HepG2 (cell line): ENCODE data around the gene FAM76A. TPM values are rescaled to one million over a fixed set of nuclear protein-coding genes. Genes with fewer than 3 reads are reported as not detected.
A peak's percentile ranks its signal among the peaks of the same experiment; 100 is the strongest.

Source experiments
- ETV5 ChIP-seq: IDR thresholded peaks from 2 replicates; pipeline ENCODE4 v1.6.1; 2018; ENCODE audit warnings: missing biosample characterization, missing genetic modification reagents, inconsistent platforms, borderline replicate concordance
- GABPB1 ChIP-seq: IDR thresholded peaks from 2 replicates; pipeline ENCODE4 v1.6.1; 2016; ENCODE audit warnings: mild to moderate bottlenecking, missing genetic modification reagents, moderate library complexity, missing compliant biosample characterization
- GFI1 ChIP-seq: sonication (generic); formaldehyde crosslinking; IDR thresholded peaks from 2 replicates; pipeline ENCODE4 v1.5.0; 2020; ENCODE audit warnings: missing genetic modification reagents, mild to moderate bottlenecking, borderline replicate concordance
- HDAC6 ChIP-seq: fragments of 200-600 bp; sonication (generic); IDR thresholded peaks from 2 replicates; pipeline ENCODE4 v1.7.0; 2017; ENCODE audit warnings: mild to moderate bottlenecking, antibody characterized with exemption, low read length, low read depth
- MEIS2 ChIP-seq: sonication (generic); formaldehyde crosslinking; IDR thresholded peaks from 2 replicates; pipeline ENCODE4 v1.9.0; 2021; ENCODE audit warnings: mild to moderate bottlenecking, missing genetic modification reagents
- MIER3 ChIP-seq: IDR thresholded peaks from 2 replicates; pipeline ENCODE4 v1.6.1; 2016; ENCODE audit warnings: missing compliant biosample characterization, borderline replicate concordance
- MZF1 ChIP-seq: sonication (generic); formaldehyde crosslinking; IDR thresholded peaks from 2 replicates; pipeline ENCODE4 v1.8.1; 2023; ENCODE audit warnings: mild to moderate bottlenecking, missing genetic modification reagents, borderline replicate concordance
- NR2F1 ChIP-seq, 2 experiments: fragments of 450-650 bp in 1 of 2; formaldehyde crosslinking in 1 of 2; IDR thresholded peaks; 2 replicates each; pipeline versions ENCODE4 v1.5.0 to v1.6.1; 2016 to 2020; ENCODE audit warnings: mild to moderate bottlenecking in 1 of 2, missing compliant biosample characterization in 1 of 2, missing genetic modification reagents in 1 of 2, moderate library complexity in 1 of 2
- TMF1 ChIP-seq: sonication (generic); formaldehyde crosslinking; IDR thresholded peaks from 2 replicates; pipeline ENCODE4 v1.8.1; 2022; ENCODE audit warnings: low read depth, missing genetic modification reagents
- ZFP62 ChIP-seq: sonication (generic); formaldehyde crosslinking; IDR thresholded peaks from 2 replicates; pipeline ENCODE4 v1.4.0; 2020; ENCODE audit warnings: missing genetic modification reagents
- ZMYM4 ChIP-seq: sonication (generic); formaldehyde crosslinking; IDR thresholded peaks from 2 replicates; pipeline ENCODE4 v1.8.1; 2023; ENCODE audit warnings: mild to moderate bottlenecking, missing genetic modification reagents
- ZNF251 ChIP-seq: sonication (generic); formaldehyde crosslinking; IDR thresholded peaks from 2 replicates; pipeline ENCODE4 v1.9.0; 2021; ENCODE audit warnings: mild to moderate bottlenecking, missing genetic modification reagents
- ZNF253 ChIP-seq: sonication (generic); formaldehyde crosslinking; IDR thresholded peaks from 2 replicates; pipeline ENCODE4 v1.8.0; 2022; ENCODE audit warnings: mild to moderate bottlenecking, missing genetic modification reagents, borderline replicate concordance
- ZNF3 ChIP-seq: IDR thresholded peaks from 2 replicates; pipeline ENCODE4 v1.7.0; 2017; ENCODE audit warnings: inconsistent platforms
- ZNF614 ChIP-seq: IDR thresholded peaks from 2 replicates; pipeline ENCODE4 v1.6.1; 2018; ENCODE audit warnings: missing biosample characterization, missing genetic modification reagents, inconsistent platforms, borderline replicate concordance
- ZNF672 ChIP-seq: sonication (generic); formaldehyde crosslinking; IDR thresholded peaks from 2 replicates; pipeline ENCODE4 v1.8.1; 2022; ENCODE audit warnings: missing genetic modification reagents
- ZNF777 ChIP-seq: sonication (generic); formaldehyde crosslinking; IDR thresholded peaks from 2 replicates; pipeline ENCODE4 v1.4.0; 2020; ENCODE audit warnings: missing genetic modification reagents
- polyA plus RNA-seq, 8 experiments: library from polyadenylated mRNA; depleted of rRNA in 3 of 8; stranded (reverse) in 7 of 8; unstranded in 1 of 8; fragments of >200 nt; fragmentation: Illumina TruSeq in 4 of 8; extraction: Trizol in 4 of 8; gene quantifications; 2 replicates each; pipeline versions ENCODE4 v1.2.1 to v1.2.3, GENCODE V29; 2011 to 2016; ENCODE audit warnings: low read depth in 4 of 8, missing spikeins in 1 of 8, mixed read lengths in 1 of 8; ENCODE audit not compliant: insufficient read depth in 1 of 8
- total RNA-seq, 5 experiments: library from RNA; depleted of rRNA; stranded (reverse); fragments of >200 nt; fragmentation: Illumina TruSeq; extraction: Trizol; gene quantifications; 2 replicates each; pipeline ENCODE4 v1.2.3, GENCODE V29; 2016; ENCODE audit warnings: low read depth in 1 of 5
- TF ChIP-seq, protein P1 (sequence below): sonication (generic); formaldehyde crosslinking; IDR thresholded peaks from 2 replicates; pipeline ENCODE4 v1.5.0; 2020; ENCODE audit warnings: missing genetic modification reagents
- TF ChIP-seq, protein P2 (sequence below): sonication (generic); formaldehyde crosslinking; IDR thresholded peaks from 2 replicates; pipeline ENCODE4 v1.4.0; 2020; ENCODE audit warnings: missing genetic modification reagents
- TF ChIP-seq, protein P3 (sequence below): fragments of 450-650 bp; IDR thresholded peaks from 2 replicates; pipeline ENCODE4 v1.6.1; 2016
- TF ChIP-seq, protein P4 (sequence below): sonication (generic); formaldehyde crosslinking; IDR thresholded peaks from 2 replicates; pipeline ENCODE4 v1.8.0; 2022; ENCODE audit warnings: mild to moderate bottlenecking, missing genetic modification reagents; ENCODE audit not compliant: insufficient replicate concordance
- TF ChIP-seq, protein P5 (sequence below): sonication (generic); formaldehyde crosslinking; IDR thresholded peaks from 2 replicates; pipeline ENCODE4 v1.4.0; 2020; ENCODE audit warnings: missing genetic modification reagents

FAM76A gene
- total and polyA plus RNA-seq, 2 of the 13 experiments (the other 11 are each of a cell fraction or from before 2014, with no cell fraction given), result 4.2 to 15.7 TPM

DNA sequence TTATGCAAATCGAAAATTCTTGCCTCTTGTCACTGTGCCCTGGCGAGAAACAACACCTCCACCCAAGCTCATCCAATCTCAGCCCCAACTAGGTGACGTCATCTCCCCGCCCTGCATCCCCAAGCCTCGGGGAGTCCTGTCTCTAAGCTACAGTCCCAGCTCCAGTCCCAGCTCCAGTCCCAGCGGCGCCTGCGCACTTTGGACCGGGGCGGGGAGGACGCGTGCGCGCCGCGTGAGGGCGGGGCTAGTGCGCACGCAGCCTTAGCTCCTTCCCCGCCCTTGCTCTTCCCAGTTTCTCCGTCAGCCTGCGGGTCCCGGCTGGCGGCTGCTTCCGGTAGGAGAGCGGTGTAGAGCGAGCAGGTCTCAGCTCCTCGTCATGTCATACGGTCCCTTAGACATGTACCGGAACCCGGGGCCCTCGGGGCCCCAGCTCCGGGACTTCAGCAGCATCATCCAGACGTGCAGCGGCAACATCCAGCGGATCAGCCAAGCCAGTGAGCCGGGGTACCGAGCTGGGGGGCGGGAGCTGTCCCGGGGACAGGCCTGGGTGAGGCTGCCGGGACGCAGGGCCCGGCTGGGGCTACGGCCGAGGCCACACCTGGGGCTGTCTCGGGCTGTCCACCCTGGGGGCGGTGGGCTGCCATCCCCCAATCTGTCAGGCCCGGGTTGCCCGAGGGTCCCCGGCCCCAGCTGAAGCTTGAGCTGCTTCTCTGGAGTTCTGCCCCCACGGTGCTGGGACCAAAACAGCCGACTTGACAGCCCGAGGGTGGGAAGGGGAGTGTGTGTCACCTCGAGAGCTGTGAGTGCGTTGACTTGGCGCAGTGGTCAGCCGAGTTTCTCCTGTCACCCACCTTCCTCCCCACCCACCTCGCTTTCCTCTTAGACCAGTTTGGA lies 47.4 kb downstream of the FAM76A start, which contains the start of gene STX12 (continued):
- TF ChIP-seq, protein P1, sequence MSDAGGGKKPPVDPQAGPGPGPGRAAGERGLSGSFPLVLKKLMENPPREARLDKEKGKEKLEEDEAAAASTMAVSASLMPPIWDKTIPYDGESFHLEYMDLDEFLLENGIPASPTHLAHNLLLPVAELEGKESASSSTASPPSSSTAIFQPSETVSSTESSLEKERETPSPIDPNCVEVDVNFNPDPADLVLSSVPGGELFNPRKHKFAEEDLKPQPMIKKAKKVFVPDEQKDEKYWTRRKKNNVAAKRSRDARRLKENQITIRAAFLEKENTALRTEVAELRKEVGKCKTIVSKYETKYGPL (CRISPR knock-in tag), result no peak
- TF ChIP-seq GABPB1 (peak; percentile 93), NR2F1 (CRISPR knock-in tag; IDR thresholded peaks at IDR 0.05) (no peak), ETV5 (CRISPR knock-in tag) (peak; percentile 85), ZFP62 (CRISPR knock-in tag) (no peak), TMF1 (CRISPR knock-in tag) (no peak), ZNF3 (no peak), ZNF672 (CRISPR knock-in tag) (no peak), ZNF777 (CRISPR knock-in tag) (no peak; the same call in 1 of the 2 replicates), ZNF614 (CRISPR knock-in tag) (no peak; the same call in 1 of the 2 replicates), MEIS2 (CRISPR knock-in tag) (no peak), ZNF253 (CRISPR knock-in tag) (no peak), HDAC6 (no peak), ZNF251 (CRISPR knock-in tag) (no peak), MIER3 (CRISPR knock-in tag) (no peak), GFI1 (CRISPR knock-in tag) (peak; percentile 86; the same call in 1 of the 2 replicates), MZF1 (CRISPR knock-in tag) (no peak), ZMYM4 (no peak; the same call in 1 of the 2 replicates)
- TF ChIP-seq, protein P2, sequence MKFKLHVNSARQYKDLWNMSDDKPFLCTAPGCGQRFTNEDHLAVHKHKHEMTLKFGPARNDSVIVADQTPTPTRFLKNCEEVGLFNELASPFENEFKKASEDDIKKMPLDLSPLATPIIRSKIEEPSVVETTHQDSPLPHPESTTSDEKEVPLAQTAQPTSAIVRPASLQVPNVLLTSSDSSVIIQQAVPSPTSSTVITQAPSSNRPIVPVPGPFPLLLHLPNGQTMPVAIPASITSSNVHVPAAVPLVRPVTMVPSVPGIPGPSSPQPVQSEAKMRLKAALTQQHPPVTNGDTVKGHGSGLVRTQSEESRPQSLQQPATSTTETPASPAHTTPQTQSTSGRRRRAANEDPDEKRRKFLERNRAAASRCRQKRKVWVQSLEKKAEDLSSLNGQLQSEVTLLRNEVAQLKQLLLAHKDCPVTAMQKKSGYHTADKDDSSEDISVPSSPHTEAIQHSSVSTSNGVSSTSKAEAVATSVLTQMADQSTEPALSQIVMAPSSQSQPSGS (CRISPR knock-in tag), result peak; percentile 98
- TF ChIP-seq, protein P3, sequence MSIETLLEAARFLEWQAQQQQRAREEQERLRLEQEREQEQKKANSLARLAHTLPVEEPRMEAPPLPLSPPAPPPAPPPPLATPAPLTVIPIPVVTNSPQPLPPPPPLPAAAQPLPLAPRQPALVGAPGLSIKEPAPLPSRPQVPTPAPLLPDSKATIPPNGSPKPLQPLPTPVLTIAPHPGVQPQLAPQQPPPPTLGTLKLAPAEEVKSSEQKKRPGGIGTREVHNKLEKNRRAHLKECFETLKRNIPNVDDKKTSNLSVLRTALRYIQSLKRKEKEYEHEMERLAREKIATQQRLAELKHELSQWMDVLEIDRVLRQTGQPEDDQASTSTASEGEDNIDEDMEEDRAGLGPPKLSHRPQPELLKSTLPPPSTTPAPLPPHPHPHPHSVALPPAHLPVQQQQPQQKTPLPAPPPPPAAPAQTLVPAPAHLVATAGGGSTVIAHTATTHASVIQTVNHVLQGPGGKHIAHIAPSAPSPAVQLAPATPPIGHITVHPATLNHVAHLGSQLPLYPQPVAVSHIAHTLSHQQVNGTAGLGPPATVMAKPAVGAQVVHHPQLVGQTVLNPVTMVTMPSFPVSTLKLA, result peak; percentile 76
- TF ChIP-seq, protein P4, sequence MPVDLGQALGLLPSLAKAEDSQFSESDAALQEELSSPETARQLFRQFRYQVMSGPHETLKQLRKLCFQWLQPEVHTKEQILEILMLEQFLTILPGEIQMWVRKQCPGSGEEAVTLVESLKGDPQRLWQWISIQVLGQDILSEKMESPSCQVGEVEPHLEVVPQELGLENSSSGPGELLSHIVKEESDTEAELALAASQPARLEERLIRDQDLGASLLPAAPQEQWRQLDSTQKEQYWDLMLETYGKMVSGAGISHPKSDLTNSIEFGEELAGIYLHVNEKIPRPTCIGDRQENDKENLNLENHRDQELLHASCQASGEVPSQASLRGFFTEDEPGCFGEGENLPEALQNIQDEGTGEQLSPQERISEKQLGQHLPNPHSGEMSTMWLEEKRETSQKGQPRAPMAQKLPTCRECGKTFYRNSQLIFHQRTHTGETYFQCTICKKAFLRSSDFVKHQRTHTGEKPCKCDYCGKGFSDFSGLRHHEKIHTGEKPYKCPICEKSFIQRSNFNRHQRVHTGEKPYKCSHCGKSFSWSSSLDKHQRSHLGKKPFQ, result no peak
- TF ChIP-seq, protein P5, sequence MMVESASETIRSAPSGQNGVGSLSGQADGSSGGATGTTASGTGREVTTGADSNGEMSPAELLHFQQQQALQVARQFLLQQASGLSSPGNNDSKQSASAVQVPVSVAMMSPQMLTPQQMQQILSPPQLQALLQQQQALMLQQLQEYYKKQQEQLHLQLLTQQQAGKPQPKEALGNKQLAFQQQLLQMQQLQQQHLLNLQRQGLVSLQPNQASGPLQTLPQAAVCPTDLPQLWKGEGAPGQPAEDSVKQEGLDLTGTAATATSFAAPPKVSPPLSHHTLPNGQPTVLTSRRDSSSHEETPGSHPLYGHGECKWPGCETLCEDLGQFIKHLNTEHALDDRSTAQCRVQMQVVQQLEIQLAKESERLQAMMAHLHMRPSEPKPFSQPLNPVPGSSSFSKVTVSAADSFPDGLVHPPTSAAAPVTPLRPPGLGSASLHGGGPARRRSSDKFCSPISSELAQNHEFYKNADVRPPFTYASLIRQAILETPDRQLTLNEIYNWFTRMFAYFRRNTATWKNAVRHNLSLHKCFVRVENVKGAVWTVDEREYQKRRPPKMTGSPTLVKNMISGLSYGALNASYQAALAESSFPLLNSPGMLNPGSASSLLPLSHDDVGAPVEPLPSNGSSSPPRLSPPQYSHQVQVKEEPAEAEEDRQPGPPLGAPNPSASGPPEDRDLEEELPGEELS, result peak; percentile 12; the same call in 1 of the 2 replicates
